ENCODE data around the gene TMEM45B. TPM values are rescaled to one million over a fixed set of nuclear protein-coding genes. Genes with fewer than 3 reads are reported as not detected.
"Not testable (repeated sequence)": the region's sequence is repeated elsewhere in the genome, so short reads cannot be mapped to it uniquely, and the experiment has no call there.

TMEM45B gene
- total RNA-seq (1.1 TPM), polyA plus RNA-seq (1 to 10 TPM; 2.7 to 9.7 (median 3.7) TPM)

GRCh38 chr11:129815596-129816461, at the start of gene TMEM45B:
TSS of gene TMEM45B (plus strand) at chr11:129815848. CDS start at chr11:129852483, 36,635 bp downstream.
- no peaks in the 10 kb centered on the region for H3K36me3 Mint-ChIP-seq

GRCh38 chr11:129766898-129767604, 48.6 kb upstream of the TMEM45B start:
- DNase-seq (peak in 2 of 3 donors; percentile 10 to 41), ATAC-seq (ENCODE audit: low read depth in 2 of 2) (no peak)
- Mint-ChIP-seq H3K4me3 (peak overlapping the region in 1 of 4 donors; percentile 38), H3K27me3 (no peaks in the 10 kb centered on the region), H3K36me3 (peaks cover 4% of the 10 kb centered on the region), H3K4me1 (peaks cover 0 to 8% (median 2%) of the 10 kb centered on the region in 4 donors), H3K27ac (no peak overlapping the region), H3K9me3 (peaks cover 0 to 12% (median 4%) of the 10 kb centered on the region in 7 donors)
- H3K4me3 ChIP-seq (ENCODE audit: low read depth, low read length) = no peak overlapping the region
- no peaks in the 10 kb centered on the region for H3K36me3 ChIP-seq (ENCODE audit: control insufficient read depth, insufficient read depth, low read length)
- H3K27me3 ChIP-seq (ENCODE audit: control insufficient read depth, insufficient read depth, low read length) = no peaks in the 10 kb centered on the region
- no peaks in the 10 kb centered on the region for H3K9me3 ChIP-seq (ENCODE audit: control insufficient read depth in 2 of 2, low read length in 2 of 2)
- H3K27ac ChIP-seq (ENCODE audit: insufficient read depth, low read length, poor library complexity, severe bottlenecking) = no peak overlapping the region
- H3K4me1 ChIP-seq (ENCODE audit: control insufficient read depth, insufficient read depth, low read length, poor library complexity, severe bottlenecking) = no peaks in the 10 kb centered on the region

More at GRCh38 chr11:129815596-129816461, at the start of gene TMEM45B:
- Histone ChIP-seq H3K27ac (ENCODE audit: insufficient read depth, low read length, poor library complexity, severe bottlenecking) (no peak within 1 kb of the TSS), H3K27me3 (ENCODE audit: control insufficient read depth, insufficient read depth, low read length) (peaks cover 10% of the 10 kb centered on the region), H3K9me3 (ENCODE audit: control insufficient read depth in 2 of 2, low read length in 2 of 2) (no peaks in the 10 kb centered on the region), H3K36me3 (ENCODE audit: control insufficient read depth, insufficient read depth, low read length) (no peaks in the 10 kb centered on the region), H3K4me1 (ENCODE audit: control insufficient read depth, insufficient read depth, low read length, poor library complexity, severe bottlenecking) (no peaks in the 10 kb centered on the region), H3K4me3 (ENCODE audit: low read depth, low read length) (no peak within 1 kb of the TSS)
- Mint-ChIP-seq H3K9me3 (peaks cover 0 to 6% (median 0%) of the 10 kb centered on the region in 7 donors), H3K27ac (peak within 1 kb of the TSS; percentile 20 to 89 (median 83)), H3K4me1 (peaks cover 0 to 30% (median 6%) of the 10 kb centered on the region in 4 donors), H3K27me3 (peaks cover 27% of the 10 kb centered on the region), H3K4me3 (peak within 1 kb of the TSS; percentile 24 to 87 (median 80))
- ATAC-seq (ENCODE audit: low read depth in 2 of 2) = peak; percentile 51 to 59
- DNase-seq = peak in 2 of 3 donors; percentile 16 to 38

GRCh38 chr11:129767827-129768226, 47.8 kb upstream of the TMEM45B start:
- DNase-seq (no peak), ATAC-seq (ENCODE audit: low read depth in 2 of 2) (no peak)
- H3K36me3 ChIP-seq (ENCODE audit: control insufficient read depth, insufficient read depth, low read length) = no peaks in the 10 kb centered on the region
- Mint-ChIP-seq H3K27me3 (no peaks in the 10 kb centered on the region), H3K4me1 (peaks cover 0 to 8% (median 2%) of the 10 kb centered on the region in 4 donors), H3K4me3 (no peak overlapping the region), H3K9me3 (peaks cover 0 to 12% (median 4%) of the 10 kb centered on the region in 7 donors), H3K36me3 (peaks cover 4% of the 10 kb centered on the region), H3K27ac (no peak overlapping the region)
- no peaks in the 10 kb centered on the region for H3K27me3 ChIP-seq (ENCODE audit: control insufficient read depth, insufficient read depth, low read length)
- H3K4me3 ChIP-seq (ENCODE audit: low read depth, low read length) = no peak overlapping the region
- no peaks in the 10 kb centered on the region for H3K4me1 ChIP-seq (ENCODE audit: control insufficient read depth, insufficient read depth, low read length, poor library complexity, severe bottlenecking)
- no peak overlapping the region for H3K27ac ChIP-seq (ENCODE audit: insufficient read depth, low read length, poor library complexity, severe bottlenecking)
- no peaks in the 10 kb centered on the region for H3K9me3 ChIP-seq (ENCODE audit: control insufficient read depth in 2 of 2, low read length in 2 of 2)

- Histone ChIP-seq H3K27ac (ENCODE audit: insufficient read depth, low read length, poor library complexity, severe bottlenecking) (no peak overlapping the region), H3K27me3 (ENCODE audit: control insufficient read depth, insufficient read depth, low read length) (no peaks in the 10 kb centered on the region), H3K36me3 (ENCODE audit: control insufficient read depth, insufficient read depth, low read length) (no peaks in the 10 kb centered on the region), H3K4me1 (ENCODE audit: control insufficient read depth, insufficient read depth, low read length, poor library complexity, severe bottlenecking) (no peaks in the 10 kb centered on the region), H3K9me3 (ENCODE audit: control insufficient read depth in 2 of 2, low read length in 2 of 2) (no peaks in the 10 kb centered on the region), H3K4me3 (ENCODE audit: low read depth, low read length) (no peak overlapping the region)
- no peaks in the 10 kb centered on the region for H3K27me3 Mint-ChIP-seq
- H3K27ac Mint-ChIP-seq = peak overlapping the region in 1 of 3 donors; percentile 48
- no peak overlapping the region for H3K4me3 Mint-ChIP-seq
- H3K4me1 Mint-ChIP-seq = peaks cover 0 to 8% (median 2%) of the 10 kb centered on the region in 4 donors
- no peak for DNase-seq
- H3K36me3 Mint-ChIP-seq = peaks cover 4% of the 10 kb centered on the region
- peaks cover 0 to 12% (median 4%) of the 10 kb centered on the region in 7 donors for H3K9me3 Mint-ChIP-seq
- no peak for ATAC-seq (ENCODE audit: low read depth in 2 of 2)
Measured at GRCh38 chr11:129768356-129768755, 47.3 kb upstream of the TMEM45B start.

- Mint-ChIP-seq H3K27me3 (no peaks in the 10 kb centered on the region), H3K36me3 (peaks cover 4% of the 10 kb centered on the region), H3K4me1 (peaks cover 0 to 8% (median 2%) of the 10 kb centered on the region in 4 donors), H3K27ac (no peak overlapping the region), H3K4me3 (no peak overlapping the region), H3K9me3 (peaks cover 0 to 12% (median 6%) of the 10 kb centered on the region in 7 donors)
- H3K9me3 ChIP-seq (ENCODE audit: control insufficient read depth in 2 of 2, low read length in 2 of 2) = no peaks in the 10 kb centered on the region
- H3K27ac ChIP-seq (ENCODE audit: insufficient read depth, low read length, poor library complexity, severe bottlenecking) = no peak overlapping the region
- no peaks in the 10 kb centered on the region for H3K27me3 ChIP-seq (ENCODE audit: control insufficient read depth, insufficient read depth, low read length)
- no peak overlapping the region for H3K4me3 ChIP-seq (ENCODE audit: low read depth, low read length)
- DNase-seq = no peak
- no peak for ATAC-seq (ENCODE audit: low read depth in 2 of 2)
- H3K4me1 ChIP-seq (ENCODE audit: control insufficient read depth, insufficient read depth, low read length, poor library complexity, severe bottlenecking) = no peaks in the 10 kb centered on the region
- H3K36me3 ChIP-seq (ENCODE audit: control insufficient read depth, insufficient read depth, low read length) = no peaks in the 10 kb centered on the region
Measured at GRCh38 chr11:129769059-129769458, 46.6 kb upstream of the TMEM45B start.

GRCh38 chr11:129770993-129771392, 44.7 kb upstream of the TMEM45B start:
- H3K27me3 ChIP-seq (ENCODE audit: control insufficient read depth, insufficient read depth, low read length) = no peaks in the 10 kb centered on the region
- Mint-ChIP-seq H3K4me1 (peaks cover 0 to 8% (median 2%) of the 10 kb centered on the region in 4 donors), H3K36me3 (no peaks in the 10 kb centered on the region), H3K4me3 (no peak overlapping the region), H3K27me3 (peaks cover 4% of the 10 kb centered on the region), H3K9me3 (peaks cover 0 to 12% (median 6%) of the 10 kb centered on the region in 7 donors), H3K27ac (no peak overlapping the region)
- H3K9me3 ChIP-seq (ENCODE audit: control insufficient read depth in 2 of 2, low read length in 2 of 2) = no peaks in the 10 kb centered on the region
- DNase-seq (no peak), ATAC-seq (ENCODE audit: low read depth in 2 of 2) (no peak)
- H3K4me3 ChIP-seq (ENCODE audit: low read depth, low read length) = no peak overlapping the region
- no peaks in the 10 kb centered on the region for H3K4me1 ChIP-seq (ENCODE audit: control insufficient read depth, insufficient read depth, low read length, poor library complexity, severe bottlenecking)
- H3K27ac ChIP-seq (ENCODE audit: insufficient read depth, low read length, poor library complexity, severe bottlenecking) = no peak overlapping the region
- no peaks in the 10 kb centered on the region for H3K36me3 ChIP-seq (ENCODE audit: control insufficient read depth, insufficient read depth, low read length)

- H3K4me1 ChIP-seq (ENCODE audit: control insufficient read depth, insufficient read depth, low read length, poor library complexity, severe bottlenecking); ATAC-seq (ENCODE audit: low read depth in 2 of 2); H3K27ac ChIP-seq (ENCODE audit: insufficient read depth, low read length, poor library complexity, severe bottlenecking); H3K36me3 ChIP-seq (ENCODE audit: control insufficient read depth, insufficient read depth, low read length); H3K4me1 Mint-ChIP-seq; H3K4me3 Mint-ChIP-seq; H3K4me3 ChIP-seq (ENCODE audit: low read depth, low read length); H3K9me3 ChIP-seq (ENCODE audit: control insufficient read depth in 2 of 2, low read length in 2 of 2); H3K27me3 ChIP-seq (ENCODE audit: control insufficient read depth, insufficient read depth, low read length); H3K36me3 Mint-ChIP-seq; H3K27ac Mint-ChIP-seq; H3K27me3 Mint-ChIP-seq: not testable (repeated sequence)
- peaks cover 0 to 12% (median 6%) of the 10 kb centered on the region in 7 donors for H3K9me3 Mint-ChIP-seq
- peak in 1 of 3 donors; percentile 28 for DNase-seq
Measured at GRCh38 chr11:129771456-129771855, 44.2 kb upstream of the TMEM45B start.

Measured in CD4-positive, CD25-positive, alpha-beta regulatory T cell (primary cell).